HG03103 (cell line): ENCODE measurements around the gene PGR.

Experiments used
- ATAC-seq: cut with Tn5 transposase; IDR thresholded peaks from one replicate; pipeline ENCODE4 v1.9.1; 2021; ENCODE audit warnings: low read depth; ENCODE audit not compliant: unreplicated experiment

PGR gene

DNA sequence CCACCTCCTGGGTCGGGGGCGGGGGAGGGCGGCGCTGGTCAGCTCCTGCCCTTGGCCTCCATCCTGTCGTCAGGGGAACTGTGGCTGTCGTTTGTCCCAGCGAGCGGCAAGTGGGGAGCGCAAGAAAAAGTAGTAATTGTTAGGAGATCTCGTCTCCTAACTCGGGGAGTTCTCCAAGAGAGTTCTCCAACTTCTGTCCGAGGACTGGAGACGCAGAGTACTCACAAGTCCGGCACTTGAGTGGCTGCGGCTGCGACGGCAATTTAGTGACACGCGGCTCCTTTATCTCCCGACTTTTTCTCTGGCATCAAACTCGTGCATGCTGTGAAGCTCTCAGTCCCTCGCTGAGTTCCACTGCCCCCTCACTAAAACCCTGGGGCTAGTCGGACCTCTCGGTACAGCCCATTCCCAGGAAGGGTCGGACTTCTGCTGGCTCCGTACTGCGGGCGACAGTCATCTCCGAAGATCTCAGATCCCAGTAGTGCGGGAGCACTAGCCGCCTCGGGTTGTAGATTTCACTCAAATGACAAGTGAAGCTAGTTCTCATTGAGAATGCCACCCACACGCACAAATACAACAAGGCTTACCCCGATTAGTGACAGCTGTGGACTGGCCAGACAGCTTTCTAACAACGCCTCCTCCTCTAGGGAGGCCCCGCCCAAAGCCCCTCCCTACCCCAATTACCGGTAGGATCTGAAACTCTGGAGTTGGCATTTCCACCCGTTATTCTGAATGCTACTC lies at the start of gene PGR:
Gene PGR, minus strand, starts transcription at position 611 of the 741 bp plus-strand sequence. CDS start 743 bp downstream, outside the sequence.
- no peak for ATAC-seq

DNA sequence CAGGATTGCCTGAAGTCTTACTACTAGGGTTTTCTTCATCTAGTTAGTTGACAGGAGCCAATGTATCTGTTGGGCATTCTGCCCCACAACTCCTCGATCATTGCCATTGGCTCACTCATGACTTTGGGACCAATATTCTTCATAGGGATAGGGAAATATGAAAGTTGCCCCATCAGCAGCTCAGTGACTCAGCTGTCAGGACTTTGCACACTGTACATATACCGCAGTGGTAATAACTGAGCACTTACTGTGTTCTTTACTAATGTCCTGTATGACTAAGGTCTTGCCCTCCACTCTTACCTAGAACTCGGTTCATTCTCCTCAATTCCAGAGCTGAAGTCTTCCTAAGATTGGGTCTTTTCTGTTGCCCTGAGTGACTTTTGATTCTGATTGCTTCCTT lies 46.8 kb upstream of the PGR start:
- no peak for ATAC-seq

DNA sequence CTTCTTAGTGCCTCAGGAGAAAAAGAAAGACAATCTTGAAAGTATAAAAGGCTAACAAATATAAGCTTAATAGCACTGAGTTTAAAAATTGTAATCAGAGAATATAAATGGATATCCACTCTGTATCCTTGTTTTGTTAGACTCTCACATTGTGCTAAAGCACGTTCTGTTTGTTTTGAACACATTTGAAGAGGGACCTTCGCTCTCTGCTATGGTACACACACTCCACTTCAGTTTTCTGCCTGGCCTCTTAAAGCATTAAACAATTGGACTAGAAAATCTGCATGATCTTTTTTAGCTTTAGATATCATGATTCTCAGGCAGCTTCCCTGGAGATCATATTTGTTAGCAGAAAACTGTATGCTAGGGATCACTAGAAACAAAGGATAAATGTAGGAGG lies 40.3 kb upstream of the PGR start:
- no peak for ATAC-seq

DNA sequence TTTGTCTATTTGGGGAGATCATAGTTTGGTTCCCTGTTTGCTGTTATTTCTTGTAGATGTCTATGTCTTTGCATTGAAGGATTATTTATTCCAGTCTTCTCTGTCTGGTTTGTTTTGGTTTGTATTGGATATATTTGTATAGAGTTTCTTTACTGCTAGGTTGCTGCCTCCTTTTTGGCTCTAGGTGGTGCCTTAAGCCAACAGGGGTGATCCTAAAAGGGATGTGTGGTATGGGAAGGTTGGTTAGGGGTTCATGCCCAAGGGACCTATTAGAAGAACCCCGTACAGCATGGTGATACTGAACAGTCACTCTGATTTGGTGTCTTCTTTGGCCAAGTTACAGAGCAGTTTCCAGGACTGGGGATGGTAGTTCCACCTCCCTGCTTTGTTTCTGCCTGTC lies 36.4 kb upstream of the PGR start:
- ATAC-seq: no peak

DNA sequence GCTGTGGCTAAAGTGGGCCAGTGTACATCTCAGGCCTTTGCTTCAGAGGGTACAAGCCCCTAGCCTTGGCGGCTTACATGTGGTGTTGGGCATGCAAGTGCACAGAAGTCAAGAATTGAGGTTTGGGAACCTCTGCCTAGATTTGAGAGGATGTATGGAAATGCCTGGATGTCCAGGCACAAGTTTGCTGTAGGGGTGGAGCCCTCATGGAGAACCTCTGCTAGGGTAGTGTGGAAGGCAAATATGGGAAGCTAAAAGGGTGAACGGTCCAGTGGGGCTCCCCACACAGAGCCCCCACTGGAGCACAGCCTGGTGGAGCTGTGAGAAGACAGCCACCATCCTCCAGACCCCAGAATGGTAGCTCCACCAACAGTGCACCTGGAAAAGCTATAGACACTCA lies 28.5 kb upstream of the PGR start:
- ATAC-seq: no peak

DNA sequence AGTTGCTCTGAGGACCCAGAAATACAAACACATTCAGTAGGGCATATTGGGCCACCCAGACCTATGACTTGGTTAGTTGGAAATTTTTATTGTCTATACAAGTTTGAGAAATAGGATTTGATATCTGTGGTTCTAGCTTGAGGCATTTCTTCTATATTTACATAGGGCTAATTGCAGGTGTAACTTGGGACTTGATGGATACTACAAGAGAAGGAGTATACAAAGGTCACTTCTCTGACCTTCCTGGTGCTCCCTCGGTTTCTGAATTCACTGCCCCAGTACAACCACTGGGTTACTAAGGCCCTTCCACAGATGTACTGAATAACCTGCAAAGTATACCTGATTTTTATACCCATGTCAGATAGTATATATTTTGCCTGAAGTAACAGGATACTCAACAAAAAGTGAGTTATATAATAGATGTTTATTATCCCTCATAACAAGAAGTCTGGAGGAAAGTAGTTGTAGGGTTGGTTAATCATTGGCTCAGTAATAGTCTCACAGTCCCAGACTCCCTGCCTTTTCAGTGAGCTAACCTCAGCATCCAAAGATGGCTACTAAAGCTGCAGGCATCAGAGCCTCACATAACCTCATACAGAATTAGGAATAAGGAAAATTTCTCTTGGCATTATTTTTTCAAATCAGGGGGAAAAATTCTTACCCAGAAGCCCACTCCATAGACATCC lies 8.8 kb upstream of the PGR start:
- no peak for ATAC-seq

DNA sequence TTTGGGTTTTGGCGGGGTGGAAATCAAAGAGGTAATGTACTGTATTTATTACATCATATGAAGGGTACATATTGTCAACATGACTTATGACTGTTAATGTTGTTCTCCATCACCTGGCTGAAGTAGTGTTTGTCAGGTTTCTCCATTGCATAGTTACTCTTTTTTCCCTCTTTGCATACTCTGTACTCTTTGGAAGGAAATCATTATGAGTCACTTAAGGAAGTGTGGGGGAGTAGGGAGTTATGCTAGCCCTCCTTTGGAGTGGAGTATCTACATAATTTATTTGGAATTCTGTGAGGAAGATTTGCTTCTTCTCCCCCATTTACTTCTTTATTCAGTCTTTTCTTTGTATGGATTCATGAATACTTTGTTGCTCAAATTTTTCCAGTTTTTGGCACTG lies 3.6 kb upstream of the PGR start:
- ATAC-seq: no peak

DNA sequence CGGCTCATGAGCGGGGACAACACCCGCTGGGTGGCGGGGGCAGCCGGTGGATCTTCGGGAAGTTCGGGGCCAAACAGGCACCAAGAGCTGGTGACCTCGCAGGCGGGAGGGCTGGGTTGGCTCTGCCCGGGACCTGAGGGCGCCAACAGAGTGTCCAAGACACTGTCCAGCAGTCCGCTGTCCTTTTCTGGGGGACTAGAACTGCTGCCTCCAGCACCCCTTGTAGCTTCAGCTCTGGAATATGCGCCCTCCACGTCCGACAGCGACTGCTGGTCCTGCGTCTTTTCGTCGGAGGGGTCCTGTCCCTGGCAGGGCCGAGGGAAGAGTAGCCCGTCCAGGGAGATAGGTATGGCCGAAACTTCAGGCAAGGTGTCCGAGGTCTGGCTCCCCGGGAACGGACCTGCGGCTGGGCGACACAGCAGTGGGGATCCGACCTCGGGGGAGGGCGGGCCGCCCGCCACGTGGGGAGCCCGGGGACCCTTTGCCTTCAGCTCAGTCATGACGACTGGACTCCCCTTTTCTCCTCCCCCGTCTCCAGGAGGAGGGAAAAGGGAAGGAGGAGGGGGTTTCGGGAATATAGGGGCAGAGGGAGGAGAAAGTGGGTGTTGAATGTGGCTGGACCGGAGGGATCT lies 926 bp downstream of the PGR start:
- ATAC-seq: no peak

DNA sequence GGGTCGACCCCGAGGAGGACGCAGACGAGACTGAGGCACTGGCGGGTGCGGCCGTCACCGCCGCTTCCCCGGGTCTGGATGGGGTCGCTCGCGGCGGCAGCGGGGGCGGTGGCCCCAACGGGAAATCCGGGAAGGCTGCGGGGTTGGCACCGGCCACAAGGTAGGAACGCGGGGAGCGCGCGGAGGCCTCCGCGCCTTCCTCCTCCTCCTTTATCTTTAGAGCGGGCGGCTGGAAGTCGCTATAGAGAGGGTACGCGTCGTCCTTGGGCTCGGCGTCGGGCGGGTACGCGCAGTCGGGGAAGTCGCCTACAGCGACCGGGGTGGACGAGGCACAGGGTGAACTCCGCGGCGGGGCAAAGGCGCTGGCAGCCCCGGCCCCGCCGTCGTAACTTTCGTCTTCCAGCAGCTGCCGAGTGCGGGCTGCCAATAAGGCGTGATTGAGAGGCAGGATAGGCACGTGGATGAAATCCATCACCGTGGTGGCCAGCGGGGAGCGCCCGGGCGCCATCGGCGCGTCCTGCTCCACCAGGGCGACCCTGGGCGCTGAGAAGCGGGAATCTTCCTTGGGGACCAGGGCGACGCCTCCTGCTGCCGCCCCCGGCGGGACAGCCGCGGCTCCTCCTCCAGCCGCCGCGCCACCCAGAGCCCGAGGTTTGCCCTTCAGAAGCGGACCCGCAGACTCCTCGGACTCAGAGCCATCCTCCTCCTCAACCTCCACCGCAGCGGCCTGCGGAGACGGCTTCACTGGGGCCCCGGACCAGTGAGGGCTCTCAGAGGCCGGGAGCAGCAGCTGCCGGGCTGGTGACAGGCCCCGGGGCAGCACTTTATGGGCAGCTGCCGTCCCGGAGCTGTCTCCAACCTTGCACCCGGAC lies 1.7 kb downstream of the PGR start:
- ATAC-seq: no peak

DNA sequence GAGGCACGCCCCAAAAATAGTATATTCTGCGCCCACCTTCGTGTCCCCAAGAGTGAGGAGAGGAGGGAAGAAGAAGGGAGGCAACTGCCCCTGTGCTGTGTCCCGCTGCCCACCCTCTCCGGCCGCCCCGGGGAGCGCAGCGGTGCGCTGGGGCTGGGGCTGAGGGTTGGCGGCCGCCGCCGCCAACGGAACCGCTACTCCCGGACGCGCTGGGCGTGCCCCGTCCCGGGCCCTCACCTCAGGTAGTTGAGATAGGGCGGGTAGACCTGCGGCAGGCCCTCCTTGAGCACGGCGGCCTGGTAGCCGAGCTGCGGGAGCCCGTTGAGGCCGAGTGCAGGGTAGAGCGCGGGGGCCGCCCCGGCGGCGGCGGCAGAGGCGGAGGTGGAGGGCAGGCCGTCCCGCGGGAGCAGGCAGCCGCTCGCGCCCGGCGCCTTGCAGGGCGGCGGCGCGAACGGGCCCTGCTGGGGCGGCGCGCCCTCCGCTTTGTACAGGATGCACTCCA lies 2.4 kb downstream of the PGR start:
- ATAC-seq: no peak

DNA sequence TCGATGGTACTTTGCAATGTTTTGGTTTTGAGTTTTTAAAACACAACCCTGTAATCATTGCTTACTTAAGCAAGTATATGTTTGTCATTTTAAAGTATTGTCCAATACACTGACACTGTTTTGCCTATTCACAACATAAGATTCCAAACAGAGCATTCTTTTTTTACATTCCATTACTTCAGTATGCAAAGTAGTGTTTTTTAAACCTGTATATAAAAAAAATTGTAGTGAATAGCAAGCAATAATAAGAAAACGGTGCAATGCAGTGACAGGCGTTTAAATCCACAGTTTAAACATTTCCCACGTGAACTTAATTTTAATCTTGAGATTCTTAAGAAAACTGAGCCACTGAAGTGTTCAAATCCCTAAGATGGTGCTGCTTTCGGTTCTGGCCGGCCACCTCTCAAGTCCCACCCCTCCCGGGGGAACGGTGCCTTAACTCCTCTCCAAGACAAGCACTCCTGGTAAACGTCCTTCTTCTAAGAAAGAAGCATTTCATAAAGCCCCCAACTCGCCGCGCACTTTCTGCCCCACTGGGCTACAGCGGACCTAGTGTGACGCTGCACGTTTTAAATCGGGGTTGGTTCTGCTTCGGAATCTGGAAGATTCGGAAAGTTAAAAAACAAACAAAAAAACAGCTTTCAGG lies 2.9 kb downstream of the PGR start:
- no peak for ATAC-seq

DNA sequence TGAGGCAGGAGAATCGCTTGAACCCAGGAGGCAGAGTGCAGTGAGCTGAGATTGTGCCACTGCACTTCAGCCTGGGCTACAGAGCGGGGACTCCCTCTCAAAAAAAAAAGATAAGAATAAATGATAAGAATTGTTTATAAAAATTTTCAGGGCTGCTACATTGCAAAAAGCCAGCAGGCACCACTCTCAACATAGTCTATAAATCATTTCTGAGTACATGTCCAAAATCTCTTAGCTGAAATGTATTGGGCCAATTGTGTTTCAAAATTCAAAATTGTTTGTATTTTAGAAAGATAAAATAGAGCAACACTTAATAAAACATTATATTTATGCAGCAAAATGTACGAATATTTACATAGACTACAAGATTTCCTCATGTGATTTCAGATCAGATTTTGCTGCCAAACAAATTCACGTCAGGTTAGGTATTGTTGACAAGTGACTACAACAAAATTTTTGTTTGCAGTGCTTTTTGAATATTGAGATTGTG lies 13.9 kb downstream of the PGR start:
- no peak for ATAC-seq

DNA sequence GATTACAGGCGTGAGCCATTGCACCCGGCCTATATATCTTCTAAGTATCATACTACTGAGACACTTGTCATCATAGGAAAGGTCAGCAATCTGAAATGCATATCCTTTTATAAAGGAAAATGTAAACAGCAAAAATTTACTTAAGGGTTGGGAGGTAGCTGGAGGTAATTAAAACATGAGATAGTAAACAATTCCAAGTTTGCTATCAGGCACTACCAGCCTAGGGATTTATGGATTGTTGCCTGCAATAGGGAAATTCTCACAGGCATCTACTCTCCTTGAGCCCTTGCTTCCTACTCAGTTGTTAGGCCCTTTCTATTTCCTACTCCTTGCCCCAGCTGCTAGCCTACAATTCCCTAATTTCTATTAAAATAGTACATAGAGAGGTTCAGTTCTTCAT lies 16.1 kb downstream of the PGR start:
- ATAC-seq: no peak

DNA sequence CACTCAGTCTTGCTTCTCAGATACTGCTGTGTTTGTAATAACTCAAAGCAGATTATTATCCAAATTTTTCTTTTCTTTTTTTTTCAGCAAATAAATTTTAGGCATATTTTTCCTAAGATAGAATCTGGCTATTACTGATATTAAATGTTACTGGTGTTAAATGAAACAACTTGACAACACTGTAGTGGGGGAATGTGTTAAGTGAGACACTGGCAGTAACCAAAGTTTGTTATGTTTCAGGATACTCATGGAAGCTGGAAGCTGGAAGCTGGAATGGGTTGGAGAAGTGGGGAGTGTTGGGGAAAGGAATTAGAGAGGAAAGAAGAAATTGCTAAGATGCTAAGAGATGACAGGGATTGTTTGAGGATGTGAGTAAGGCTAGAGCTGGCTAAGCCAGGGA lies 24.9 kb downstream of the PGR start:
- no peak for ATAC-seq

DNA sequence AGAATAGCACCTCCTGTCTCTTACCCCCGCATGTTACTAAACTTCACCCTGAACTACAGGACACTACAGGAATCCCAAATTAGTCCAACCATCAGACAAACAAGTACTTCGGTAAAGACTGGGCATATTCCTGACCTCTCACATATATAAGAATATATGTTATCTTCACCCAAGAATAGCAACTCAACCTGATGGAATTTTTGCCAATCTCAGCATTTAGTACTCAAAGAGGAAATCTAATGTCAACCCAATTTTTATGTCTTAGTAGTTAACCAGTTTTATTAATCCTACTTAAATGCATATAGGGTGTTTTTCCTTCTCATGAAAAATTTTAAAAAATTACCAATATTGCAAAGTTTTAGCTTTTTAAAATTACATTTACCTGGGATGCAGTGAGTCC lies 26.2 kb downstream of the PGR start:
- ATAC-seq: no peak

DNA sequence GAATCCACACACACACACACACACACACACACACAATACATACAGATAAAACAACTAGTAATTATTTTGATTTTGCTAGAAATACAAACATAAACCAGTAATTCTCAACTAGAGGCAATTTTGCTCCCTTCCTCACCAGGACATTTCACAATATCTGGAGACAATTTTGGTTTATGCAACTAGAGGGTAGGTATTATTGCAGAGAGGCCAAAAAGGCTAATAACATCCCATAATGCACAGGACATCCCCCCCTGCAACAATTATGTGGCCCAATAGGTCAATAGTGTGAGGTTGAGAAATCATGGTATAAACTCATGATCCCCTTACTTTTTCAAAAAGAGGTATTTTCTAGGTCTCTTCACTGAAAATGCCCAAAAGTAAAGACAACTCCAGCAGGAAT lies 29.0 kb downstream of the PGR start:
- no peak for ATAC-seq

DNA sequence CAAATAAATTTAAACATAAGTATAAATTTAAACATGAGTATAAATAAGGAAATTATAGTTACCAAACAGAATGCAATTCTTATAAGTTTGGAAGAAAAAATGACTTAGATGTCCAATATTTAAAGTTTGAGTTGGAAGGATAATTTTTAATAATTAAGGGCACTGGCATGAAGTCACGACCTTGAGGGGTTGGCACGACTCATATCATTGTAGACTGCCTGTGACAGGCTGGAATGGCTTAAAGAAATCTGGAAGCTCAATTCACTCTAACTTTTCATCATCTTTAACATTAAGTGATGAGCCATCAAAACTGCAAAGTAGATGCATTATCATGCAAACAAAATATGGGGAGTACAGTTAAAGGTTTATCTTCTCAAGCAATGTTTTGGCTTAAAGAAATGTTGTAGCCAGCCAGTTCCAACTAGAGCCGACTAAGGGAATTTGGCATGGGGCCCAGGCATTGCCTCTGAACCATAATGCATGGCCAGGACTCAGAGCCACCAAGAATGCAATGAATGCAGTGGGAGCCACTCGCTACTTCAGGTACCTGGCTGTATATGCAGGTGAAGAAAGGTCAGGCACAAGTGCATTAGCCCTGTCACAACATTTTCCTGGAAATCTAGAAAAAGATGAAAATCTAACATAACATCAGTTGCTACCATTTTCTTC lies 33.4 kb downstream of the PGR start:
- ATAC-seq: no peak

DNA sequence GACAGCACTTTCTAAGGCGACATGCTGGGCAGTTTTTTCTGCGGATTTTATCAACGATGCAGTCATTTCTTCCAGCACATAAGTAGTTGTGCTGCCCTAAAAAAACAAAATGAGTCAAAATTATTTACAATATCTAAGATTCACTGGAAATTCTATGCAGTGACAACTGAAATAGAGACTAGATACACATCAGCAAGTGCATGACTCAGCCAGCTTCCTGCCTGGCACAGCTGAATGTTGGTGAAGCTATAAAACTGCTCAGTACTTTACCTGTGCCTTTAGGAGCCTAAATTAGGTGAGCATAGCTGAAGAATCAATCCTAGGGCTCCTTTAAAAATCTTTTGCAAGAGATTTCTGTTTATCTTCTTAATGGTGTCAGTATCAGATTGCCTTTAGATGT lies 37.8 kb downstream of the PGR start:
- no peak for ATAC-seq

DNA sequence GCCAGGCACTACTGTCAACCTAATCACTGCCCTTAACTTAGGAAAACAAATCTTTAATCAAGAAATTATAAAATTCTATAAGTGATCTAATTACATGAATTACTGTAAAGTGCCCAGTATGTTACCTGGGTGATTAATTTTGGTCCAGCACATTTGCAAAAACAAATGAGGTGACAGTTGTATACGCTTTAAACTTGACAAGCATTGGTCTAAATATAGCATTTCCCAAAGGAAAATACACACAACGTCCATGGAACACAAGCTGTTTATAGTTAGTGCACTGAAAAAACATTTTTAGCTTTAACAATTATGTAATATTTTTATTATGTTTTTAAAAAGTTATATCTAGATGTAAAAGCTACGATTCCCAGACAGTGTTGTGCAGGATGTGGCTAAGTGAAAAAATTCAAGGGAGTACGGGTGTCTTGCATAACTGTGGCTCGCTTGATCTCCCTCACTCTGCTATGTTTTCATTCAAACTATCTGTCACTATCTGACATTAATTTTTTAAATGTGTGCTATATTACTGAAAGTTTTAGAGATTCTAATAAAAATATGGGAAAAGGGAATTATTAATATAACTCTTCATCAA lies 38.8 kb downstream of the PGR start:
- ATAC-seq: no peak
